Cerebellar nuclear complex (tissue), 1 donor: ENCODE measurements around the gene PRMT7.

Experiments used
- DNase-seq, 2 experiments: peaks; one replicate each; lab custom pipeline; 2025; lab: John Stamatoyannopoulos, UW

PRMT7 gene, protein sequence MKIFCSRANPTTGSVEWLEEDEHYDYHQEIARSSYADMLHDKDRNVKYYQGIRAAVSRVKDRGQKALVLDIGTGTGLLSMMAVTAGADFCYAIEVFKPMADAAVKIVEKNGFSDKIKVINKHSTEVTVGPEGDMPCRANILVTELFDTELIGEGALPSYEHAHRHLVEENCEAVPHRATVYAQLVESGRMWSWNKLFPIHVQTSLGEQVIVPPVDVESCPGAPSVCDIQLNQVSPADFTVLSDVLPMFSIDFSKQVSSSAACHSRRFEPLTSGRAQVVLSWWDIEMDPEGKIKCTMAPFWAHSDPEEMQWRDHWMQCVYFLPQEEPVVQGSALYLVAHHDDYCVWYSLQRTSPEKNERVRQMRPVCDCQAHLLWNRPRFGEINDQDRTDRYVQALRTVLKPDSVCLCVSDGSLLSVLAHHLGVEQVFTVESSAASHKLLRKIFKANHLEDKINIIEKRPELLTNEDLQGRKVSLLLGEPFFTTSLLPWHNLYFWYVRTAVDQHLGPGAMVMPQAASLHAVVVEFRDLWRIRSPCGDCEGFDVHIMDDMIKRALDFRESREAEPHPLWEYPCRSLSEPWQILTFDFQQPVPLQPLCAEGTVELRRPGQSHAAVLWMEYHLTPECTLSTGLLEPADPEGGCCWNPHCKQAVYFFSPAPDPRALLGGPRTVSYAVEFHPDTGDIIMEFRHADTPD

DNA sequence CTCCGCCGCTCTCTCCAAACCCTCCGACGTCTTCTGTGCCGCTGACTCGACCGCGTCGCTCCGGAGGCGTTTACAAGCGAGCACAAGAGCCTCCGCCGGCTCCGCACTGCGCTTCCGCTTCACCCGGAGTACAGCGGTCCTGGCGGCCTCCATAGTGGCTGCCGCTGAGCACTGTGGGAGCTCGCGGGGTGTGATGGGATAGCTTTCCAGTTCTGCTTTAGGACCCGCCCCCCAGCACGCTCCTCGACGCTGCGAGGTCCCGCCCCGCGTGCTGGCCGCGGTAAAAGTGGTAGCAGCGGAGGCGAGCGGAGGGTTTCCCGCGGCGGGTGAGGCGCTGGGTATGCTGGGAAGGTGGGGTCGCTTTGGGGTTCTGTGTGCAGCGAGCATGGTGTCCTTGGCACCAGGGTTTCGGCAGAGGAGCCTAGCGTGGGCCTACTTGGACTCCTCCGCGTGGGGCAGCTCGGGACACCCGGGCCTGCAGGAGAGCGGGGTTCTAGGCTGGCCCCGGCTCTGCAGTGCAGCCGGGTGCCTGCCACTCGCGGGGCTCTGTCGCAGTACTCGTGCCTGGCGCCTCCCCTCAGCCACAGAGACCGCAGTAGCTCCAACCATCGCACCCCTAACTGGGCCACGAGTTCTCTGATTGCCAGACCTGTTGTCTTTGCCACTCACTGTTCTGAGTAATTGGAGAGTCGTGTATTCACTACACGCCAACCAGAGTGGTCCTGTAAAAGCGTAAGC, at the start of gene PRMT7, which contains the start of gene SLC7A6OS:
Gene PRMT7 (plus strand): TSS at position 246 of the 738 bp plus-strand sequence. CDS start 4,961 bp downstream, outside the sequence.
Gene SLC7A6OS (minus strand): TSS at position 173 of the 738 bp plus-strand sequence. CDS start 20 bp downstream, at position 153.
- DNase-seq: peak; percentile 22 to 44

DNA sequence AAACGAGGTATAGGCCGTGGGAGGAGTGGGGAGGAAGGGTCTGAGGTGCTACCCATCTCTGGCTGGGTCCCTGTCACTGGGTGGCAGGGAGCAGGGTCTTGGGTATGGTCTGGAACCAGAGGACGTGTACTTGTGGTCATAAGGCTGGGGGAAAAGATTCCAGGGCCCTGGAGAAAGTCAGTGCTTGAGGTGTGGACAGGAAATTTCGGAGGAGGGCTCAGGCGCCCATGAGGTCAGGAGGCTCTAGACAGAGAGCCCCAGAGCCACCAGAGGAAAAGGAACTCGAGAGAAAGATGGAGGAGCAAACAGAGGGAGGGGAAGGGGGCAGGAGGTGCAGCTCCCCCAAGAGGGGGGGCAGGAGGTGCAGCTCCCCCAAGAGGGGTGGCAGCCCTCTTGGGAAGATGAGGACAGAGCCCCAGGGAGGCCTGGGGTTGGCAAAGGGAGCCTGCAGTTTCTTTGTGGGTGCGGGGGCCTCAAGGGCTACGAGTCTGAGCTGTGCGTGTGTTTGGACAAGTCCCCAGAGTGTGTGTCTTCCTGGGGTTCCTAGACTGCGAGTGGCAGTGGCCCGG, 47.2 kb upstream of the PRMT7 start:
- DNase-seq: no peak

DNA sequence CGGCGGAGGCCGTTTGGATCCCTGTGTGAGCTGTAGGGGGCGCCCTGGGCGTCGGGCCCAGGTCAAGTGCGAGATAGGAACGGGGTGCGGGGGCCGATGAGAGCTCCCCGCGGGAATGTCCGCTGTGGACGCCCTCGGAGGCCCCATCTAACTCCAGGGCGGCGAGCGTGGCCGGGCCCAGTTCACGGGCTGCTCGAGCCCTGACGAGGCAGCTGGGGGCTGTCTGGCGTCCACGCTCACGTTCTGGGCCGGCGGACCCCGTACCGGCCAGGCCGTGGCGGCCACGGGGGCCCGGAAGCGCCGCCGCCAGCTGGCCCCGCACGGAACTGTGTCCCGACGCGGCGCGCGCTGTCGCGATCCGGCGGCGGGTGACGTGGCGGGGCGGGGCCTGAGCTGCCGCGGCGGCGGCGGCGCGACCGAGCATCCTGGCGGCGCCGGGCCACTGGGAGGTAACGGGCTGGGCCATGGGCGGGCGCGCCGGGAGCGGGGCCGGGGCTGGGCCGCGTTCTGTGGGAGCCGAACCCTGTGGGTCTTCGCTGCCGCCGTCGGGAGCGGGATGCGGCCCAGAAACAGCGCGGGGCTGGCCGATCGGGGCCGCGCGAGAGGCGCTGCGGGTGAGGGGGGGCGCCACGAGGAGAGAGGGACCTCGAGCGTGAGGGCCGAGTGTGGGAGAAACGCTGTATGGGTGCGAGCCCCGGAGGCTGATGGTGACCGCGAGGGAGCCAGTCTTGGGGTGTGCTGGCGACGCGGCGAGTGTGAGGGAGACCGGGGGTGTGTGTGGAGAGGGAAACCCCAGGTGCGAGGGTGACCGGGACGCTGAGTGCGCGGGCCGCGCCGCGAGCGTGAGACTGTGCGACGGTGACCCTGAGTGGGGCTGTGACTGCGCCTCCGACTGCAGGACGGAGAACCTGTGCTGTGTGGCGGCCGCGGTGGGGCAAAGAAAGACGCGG, 46.4 kb upstream of the PRMT7 start, which contains the start of gene SLC7A6:
Gene SLC7A6 (plus strand): TSS at position 399 of the 950 bp plus-strand sequence. CDS start 10,201 bp downstream, outside the sequence.
- DNase-seq: no peak

DNA sequence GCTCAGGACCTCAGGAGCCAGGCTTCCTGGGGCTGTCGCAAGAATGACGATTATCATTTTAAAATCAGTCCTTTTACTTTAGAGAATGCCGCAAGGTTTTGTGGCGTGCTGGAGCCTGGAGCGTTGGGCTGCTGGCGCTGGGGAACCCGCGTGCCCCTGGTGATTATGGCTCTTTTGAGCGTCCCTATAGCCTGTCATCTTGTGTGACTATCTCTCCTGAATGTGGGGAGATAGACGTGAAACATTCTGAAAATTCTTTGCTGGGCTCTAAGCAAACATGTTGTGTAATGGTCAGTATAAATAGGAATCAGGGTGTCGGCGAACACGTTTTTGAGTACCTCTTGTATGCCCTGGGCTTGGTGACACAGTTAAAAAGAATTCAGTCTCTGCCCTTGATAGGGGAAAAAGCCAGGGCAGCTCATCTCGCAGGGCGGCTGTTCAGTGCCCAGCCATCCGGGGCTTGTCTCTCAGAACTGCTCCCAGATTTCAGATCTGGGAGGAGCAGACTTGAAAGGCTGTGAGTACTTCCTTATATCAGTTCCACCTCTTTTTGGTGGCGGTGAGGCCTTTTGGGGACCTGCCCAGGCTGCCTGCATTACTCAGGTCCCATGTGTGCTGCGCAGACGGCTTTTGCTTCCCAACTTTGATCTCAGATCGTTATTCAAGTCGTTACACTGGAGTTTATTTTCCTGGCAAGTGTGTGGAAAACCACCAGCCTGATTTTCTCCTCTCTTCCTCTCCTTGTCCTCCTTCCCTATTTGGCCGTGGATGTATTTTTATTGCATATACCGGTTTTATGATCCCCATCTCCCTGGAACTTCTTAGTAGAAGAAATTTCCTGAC, 45.5 kb upstream of the PRMT7 start:
- no peak for DNase-seq

DNA sequence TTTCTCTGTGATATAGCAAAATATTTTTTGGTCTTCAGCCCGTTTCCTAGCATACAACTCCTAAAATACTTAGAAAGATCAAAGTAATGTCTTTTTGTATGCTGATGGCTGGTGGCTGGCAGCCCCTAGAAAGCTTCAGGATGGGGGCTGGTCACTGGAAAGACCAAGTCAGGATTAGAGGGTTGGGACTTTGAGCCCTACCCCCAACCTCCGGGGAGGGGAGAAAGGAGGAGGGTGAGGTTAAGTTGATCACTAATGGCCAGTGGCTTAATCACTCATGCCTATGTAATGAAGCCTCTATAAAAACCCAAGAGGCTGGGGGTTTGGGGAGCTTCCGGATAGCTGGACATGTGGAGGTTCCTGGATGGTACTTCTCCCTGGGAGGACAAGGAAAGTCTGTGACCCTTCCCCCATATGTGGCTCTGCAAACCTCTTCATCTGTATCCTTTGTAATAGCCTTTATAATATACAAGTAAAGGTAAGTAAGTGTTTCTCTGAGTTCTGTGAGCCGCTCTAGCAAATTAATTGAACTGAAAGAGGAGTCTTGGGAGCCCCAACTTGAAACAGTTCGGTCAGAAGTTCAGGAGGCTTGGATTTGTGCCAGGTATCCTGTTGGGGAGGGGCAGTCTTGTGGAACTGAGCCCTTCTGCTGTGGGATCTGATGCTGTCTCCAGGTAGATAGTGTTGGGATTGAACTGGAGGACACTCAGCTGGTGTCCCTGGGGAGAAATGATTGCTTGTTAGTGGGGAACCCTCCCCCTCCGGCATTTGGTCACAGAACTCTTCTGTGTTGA, 43.0 kb upstream of the PRMT7 start:
- DNase-seq: no peak

DNA sequence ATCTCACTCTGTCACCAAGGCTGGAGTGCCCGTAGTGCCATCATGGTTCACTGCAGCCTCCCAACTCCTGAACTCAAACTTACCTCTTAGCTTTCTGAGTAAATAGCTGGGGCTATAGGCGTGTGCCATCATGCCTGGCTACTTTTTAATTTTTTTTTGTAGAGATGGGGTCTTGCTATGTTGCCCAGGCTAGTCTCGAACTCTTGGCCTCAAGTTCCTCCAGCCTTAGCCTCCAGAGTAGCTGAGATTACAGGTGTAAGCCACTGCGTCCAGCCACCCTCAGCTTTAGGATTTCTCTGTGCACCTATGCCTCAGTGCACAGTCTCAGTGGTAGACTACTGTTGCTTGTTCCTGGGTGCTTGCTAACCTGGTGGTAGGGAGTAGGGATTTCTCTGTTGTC, 41.0 kb upstream of the PRMT7 start:
- no peak for DNase-seq

DNA sequence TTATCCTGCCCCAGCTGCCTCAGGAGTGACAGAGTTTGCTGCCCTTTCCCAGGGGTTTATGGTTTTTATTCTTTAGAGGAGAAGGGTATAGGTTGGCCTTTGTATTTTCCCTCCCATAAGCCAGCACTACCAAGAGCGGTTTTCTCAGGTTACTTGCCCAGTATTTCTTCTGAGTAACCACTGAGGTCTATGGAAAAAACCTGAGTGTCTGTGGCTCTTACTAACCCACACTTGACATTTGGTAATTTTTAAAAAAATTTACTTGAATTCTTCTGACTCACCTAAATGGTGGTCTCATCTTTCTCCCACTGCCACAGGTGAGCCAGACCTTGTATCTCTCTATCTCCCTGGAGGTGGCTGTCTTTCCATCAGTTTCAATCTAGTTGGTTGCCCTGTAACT, 40.5 kb upstream of the PRMT7 start:
- no peak for DNase-seq

DNA sequence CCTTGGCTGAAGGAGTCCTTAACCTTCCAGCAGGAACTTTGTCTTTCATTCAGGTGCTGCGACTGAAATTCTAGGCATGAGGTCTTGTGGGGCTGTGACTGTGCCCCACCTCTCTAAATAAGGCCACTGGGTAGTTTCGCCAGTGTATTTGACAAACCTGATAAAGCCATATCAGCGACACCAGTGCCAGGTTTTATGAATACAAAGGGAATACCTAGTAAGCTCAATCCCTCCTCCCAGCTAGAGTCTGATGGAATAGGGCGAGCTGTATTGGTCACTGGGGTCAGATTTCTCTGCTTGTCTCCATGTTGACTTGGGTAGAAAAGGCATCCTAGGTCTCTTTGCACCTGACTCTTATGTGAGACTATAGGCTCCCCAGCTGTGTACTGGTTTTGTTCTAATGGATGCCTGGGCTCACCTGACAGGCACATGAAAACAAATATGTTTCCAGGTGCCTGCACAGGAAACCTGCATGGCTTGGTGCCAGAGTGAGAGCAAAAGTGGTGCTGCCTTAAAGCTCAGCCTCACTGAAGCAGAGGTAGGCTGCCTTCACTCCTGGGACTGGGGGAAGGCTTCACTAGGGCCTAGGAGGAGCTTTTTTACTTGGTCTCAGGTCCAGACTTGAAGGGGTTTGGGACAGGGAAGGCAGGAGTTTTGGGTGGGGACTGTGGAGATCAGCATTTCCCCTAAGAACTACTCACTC, 38.2 kb upstream of the PRMT7 start:
- no peak for DNase-seq

DNA sequence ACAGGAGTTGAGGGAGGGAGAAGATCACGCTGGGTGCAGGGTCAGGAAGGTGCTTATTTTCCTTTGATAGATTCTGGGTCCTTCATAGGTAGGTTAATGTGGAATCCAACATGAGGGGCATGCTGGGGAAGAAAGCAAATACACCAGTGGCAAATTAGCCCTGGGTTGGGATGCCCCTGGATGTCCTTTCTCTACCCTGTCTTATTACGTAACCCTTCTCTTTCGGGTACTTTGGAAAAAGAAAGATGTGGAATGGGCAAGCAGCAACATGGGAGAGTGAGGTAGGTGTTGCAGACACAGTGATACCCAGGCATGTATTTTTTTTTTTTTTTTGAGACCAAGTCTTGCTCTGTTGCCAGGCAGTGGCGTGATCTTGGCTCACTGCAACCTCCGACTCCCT, 37.4 kb upstream of the PRMT7 start:
- DNase-seq: no peak

DNA sequence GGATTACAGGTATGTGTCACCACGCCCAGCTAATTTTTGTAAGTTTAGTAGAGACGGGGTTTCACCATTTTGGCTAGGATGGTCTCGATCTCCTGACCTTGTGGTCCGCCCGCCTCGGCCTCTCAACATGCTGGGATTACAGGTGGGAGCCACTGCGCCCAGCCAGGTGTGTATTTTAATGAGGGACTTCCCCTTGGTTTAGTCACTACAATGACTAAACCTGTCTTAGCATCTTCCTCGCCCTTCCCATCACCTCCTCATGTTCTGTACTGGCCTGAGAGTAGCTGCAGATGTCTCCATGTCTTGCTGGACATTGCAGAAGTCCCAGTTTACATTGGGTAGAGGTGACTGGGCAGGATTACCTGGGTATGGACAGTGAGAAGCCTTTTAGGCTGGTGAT, 36.9 kb upstream of the PRMT7 start:
- DNase-seq: no peak

DNA sequence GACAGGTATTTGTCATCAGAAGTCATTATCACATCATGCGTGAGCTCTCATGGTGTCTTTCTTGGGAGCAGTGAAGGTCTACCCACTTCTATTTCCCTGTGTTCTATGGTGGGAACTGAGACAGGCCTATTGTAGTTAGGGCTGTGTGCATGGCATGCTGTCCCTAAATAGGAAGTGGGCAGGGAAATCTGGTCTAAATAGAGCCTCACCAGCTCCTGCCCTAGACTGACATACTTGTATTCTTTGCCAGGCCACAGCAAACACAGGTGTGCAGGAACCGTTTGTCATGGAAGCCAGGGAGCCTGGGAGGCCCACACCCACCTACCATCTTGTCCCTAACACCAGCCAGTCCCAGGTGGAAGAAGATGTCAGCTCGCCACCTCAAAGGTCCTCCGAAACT, 36.4 kb upstream of the PRMT7 start:
- DNase-seq: no peak

DNA sequence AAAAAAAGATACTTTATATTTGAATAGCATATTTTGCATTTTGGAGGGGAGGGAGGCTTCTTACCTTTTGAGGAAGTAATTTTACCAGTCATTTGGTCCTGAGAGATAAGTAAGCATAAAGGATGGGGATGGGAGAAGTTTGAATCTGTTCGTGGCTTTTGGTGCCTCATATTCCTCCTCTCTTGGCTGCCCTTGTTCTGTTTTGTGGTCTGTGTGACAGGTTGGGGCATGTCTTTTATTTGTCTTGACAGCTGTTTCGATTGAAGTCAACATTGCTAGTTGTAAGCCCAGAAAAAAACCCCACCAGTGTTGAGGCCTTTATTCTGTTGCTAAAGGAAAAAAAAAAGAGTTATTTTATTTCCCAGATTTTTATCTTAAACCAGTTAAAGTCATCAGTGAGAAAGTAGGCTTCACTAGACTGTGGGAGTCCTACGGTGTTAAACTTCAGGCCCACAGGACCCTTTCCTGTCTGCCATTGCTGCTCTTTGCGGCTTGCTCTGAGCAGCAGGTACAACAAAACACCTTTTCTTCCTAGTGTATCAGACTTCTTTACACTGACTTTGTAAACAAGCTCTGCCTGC, 35.1 kb upstream of the PRMT7 start:
- no peak for DNase-seq

DNA sequence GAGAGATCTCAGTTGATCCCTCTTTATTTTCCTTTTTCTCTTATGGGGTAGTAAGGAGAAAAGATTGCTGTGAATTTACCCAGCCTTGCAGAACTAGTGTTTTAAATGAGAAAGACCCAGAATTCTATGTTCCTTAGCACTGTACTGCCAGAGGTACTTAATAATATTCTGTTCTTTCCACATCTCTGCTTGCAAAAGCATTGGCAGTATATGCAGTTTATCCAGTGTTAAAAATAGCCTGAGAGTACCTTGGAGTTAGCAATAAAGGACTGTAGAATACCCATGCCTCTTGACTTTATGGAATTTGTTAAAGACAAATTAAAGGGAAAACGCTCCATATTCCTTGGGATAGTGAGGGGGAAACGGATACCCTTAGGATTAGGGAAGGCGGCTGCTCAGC, 34.6 kb upstream of the PRMT7 start:
- DNase-seq: no peak

DNA sequence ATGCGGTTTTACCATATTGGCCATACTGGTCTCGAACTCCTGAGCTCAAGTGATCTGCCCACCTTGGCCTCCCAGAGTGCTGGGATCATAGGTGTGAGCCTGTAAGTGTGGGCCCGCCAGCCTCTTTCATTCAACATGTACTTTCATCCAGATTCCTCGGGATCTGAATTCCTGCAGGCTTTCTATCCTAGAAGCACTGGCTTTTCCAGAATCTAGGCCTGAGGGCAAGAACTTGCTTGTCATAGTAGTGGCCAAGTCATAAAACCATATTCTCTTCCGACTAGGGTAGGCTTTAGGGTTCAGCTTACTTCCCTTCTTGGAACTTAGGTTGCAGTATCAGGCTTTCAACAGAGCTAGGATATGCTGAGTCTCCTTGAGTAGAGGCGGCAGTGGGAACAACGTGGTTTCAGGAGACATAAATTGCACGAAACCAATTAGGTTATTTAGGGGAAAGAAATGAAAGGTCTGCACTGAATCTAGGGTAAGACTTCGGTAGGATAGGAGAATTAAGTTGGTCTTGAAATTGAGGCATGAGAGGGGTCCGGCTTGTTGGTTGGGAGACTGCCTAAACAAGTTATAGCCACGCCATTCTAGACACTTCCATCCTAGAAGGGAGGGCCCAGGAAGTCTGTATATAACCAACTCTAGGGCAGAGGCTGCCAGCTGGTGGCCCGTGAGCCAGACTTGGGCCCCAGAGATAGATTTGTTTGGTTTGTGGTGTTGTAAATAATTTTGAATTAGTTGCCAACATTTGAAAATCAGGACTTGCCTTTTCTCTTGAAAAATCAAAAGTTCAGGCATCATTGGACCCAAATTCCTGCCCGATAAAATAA, 30.9 kb upstream of the PRMT7 start:
- DNase-seq: no peak

DNA sequence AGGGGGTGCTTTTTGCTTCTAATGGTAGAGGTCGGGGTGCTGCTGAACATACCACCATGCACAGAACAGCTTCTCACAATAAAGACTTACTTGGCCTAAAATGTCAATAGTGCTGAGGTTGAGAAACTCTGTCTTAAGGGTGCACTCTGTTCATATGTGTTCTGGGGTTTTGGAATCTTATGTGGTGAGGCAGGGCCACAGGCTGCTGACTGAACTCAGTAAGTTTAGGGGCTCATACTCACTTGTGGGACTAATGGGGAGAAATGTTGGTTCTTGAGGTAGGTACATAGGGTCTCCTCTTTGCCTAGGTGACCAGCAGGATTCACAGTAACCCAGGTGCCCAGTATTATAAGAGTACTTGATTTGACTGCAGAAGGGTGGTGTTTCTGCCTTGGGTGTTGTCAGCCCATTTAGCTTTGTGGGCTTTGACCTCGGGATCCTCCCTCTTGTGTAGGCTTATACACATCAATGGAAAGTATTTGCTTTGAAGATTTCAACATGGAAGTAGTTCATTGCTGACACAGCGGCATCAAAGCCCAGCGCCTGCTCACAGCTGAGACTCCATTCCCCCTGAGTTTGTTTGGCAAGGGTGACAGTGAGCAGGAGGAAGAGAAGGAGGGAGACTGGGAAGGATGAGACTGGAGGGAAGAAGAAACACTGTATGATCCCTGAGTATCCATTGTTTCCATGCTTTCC, 29.3 kb upstream of the PRMT7 start:
- no peak for DNase-seq

DNA sequence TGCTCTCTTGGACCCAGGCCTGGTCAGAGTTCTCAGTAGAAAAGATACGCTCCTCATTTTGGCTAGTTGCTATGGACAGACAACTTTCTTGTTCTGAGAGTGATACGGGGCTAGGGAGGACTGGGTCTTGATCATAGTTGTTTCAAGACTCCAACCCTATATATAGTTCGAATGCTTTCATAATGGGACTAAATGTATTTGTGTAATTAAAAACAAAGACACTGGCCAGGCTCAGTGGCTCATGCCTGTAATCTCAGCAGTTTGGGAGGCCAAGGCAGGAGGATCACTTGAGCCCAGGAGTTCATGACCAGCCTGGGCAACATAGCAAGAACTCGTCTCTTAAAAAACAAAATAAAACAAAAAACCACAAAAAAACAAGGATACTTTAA, 28.8 kb upstream of the PRMT7 start:
- no peak for DNase-seq

DNA sequence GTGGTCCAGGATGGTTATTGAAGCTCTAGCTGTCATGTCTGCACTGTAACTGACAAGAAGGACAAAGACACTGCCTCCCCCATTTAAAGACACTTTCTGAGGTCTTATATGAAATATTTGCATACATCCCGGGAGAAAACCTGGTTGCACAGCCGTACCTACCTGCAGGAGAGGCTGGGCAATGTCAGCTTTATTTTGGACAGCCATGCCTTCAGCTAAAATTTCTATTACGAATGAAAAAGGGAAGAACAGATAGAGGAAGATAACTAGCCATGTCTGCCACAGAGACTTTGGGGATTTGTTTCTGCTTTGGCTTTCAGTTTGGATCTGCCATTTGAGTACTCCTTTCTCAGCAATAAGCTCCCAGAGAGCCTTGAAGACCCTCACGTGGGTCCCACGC, 27.5 kb upstream of the PRMT7 start:
- no peak for DNase-seq
